ENCODE results near the gene SIGLEC10.
A peak's percentile ranks its signal among the peaks of the same experiment; 100 is the strongest.

The SIGLEC10 gene

DNA sequence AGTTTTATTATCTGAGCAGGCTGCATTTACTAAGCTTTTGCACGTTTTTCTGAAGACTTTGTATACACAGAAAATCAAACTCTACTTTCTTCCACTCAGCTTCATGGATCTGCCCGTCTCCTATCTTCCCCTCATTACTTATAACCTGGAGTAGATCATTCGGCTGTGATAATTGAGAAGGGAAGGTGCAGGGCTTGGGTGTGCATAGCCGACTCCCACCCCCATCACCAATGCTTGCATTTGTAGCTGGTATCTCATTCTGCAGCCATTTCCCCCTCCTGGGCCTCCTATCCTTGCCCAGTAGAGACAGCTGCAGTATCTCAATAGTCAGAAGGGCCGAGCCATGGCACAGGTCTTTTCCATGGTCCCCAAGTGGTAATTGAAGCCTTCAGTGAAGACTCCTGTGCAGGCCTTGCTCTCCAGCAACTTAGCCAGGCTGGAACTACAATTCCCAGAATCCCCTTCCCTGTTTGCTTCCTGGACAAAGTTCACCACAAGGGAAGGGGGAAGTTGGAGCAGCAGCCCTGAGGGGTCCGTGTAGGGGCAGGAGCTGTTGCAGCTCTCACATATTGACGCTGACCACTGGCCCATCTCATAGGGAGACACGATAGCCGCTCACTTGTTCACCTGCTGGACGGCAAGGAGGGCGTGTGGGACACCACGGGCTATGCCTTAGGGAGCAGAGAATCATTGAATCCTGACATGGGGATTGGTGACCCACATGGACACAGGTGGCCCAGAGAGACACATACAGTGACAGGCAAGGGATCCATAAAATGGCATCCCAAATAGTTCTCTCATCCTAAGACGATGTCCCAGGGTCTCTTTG lies 42.9 kb upstream of the SIGLEC10 start:
- peak overlapping the region in 1 of 2 donors; percentile 5 for H3K4me3 ChIP-seq (replicated peaks in 1 of 2; ENCODE audit: low read depth in 2 of 2, low read length in 2 of 2)
- peak in 1 of 2 donors; percentile 16 for DNase-seq (ENCODE audit: low read depth in 2 of 2)

DNA sequence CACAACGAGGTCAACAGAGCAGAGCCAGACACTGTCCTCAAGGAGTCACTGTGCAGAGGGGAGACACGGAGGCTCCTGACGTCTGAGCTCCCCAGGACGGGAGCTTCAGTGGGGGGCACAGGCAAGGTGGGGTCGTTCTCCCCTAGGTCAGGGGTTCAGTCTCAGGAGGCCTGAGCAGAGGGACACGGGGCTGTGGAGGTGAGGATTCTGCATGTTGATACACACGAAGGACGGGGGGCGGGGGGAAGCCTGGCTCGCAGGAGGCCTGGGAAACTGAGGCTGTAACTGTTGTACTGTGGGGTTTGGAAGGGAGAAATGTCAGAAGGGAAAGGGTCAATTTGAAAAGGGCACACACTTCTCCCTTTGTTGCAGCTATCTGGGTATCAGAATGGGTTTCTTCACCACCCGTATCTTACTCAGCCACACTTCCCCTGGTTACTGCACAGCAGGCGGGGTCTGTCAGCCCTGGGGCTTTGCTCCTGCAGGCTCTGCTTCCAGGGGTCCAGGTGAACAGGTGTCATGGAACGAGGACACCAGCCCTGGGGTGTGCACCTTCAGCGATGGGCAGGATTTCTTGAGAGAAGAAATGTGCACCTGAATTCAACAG lies 41.6 kb upstream of the SIGLEC10 start:
- TF ChIP-seq, protein P1, sequence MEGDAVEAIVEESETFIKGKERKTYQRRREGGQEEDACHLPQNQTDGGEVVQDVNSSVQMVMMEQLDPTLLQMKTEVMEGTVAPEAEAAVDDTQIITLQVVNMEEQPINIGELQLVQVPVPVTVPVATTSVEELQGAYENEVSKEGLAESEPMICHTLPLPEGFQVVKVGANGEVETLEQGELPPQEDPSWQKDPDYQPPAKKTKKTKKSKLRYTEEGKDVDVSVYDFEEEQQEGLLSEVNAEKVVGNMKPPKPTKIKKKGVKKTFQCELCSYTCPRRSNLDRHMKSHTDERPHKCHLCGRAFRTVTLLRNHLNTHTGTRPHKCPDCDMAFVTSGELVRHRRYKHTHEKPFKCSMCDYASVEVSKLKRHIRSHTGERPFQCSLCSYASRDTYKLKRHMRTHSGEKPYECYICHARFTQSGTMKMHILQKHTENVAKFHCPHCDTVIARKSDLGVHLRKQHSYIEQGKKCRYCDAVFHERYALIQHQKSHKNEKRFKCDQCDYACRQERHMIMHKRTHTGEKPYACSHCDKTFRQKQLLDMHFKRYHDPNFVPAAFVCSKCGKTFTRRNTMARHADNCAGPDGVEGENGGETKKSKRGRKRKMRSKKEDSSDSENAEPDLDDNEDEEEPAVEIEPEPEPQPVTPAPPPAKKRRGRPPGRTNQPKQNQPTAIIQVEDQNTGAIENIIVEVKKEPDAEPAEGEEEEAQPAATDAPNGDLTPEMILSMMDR (IDR thresholded peaks at IDR 0.05; ENCODE audit: low read depth, low read length), result no peak
- no peak for DNase-seq (ENCODE audit: low read depth in 2 of 2)
- H3K4me3 ChIP-seq (replicated peaks in 1 of 2; ENCODE audit: low read depth in 2 of 2, low read length in 2 of 2), result no peak overlapping the region

More for the DNA sequence above, 42.9 kb upstream of the SIGLEC10 start:
- TF ChIP-seq, protein P1 (IDR thresholded peaks at IDR 0.05; ENCODE audit: low read depth, low read length), result no peak

DNA sequence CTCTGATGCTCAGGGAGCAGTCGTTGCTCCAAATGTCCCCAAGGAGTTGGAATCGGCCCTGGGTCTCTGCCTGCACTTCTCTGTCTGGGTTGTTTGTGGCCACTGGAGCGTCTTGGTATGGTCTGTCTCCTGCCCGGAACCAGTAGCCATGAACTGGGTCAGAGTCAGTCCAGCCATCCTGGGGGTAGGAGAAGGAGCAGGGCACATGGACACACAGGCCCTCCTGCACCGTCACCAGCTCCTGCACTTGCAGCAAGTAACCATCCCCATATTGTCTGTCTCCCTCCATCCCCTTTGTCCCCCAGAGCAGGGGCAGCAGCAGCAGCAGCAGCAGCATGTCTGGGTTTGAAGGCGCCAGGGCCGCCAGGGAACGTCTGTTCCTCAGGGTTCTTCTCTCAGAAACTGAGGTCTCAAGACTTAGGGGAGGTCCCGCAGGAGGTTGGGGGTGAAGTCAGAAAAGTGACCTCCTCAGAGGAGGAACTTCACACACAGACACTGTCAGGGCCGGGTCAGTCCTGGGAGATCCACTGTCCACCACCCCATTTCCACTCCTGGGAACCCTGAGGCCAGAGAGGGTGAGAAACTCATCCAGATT lies 40.7 kb upstream of the SIGLEC10 start, which contains the start of gene SIGLEC8:
SIGLEC8 (minus strand) TSS at position 404 of the 595 bp plus-strand sequence; CDS start at position 337, 67 bp downstream.
- TF ChIP-seq, protein P1 (IDR thresholded peaks at IDR 0.05; ENCODE audit: low read depth, low read length), result no peak
- DNase-seq (ENCODE audit: low read depth in 2 of 2), result no peak
- no peak within 1 kb of the TSS for H3K4me3 ChIP-seq (replicated peaks in 1 of 2; ENCODE audit: low read depth in 2 of 2, low read length in 2 of 2)

DNA sequence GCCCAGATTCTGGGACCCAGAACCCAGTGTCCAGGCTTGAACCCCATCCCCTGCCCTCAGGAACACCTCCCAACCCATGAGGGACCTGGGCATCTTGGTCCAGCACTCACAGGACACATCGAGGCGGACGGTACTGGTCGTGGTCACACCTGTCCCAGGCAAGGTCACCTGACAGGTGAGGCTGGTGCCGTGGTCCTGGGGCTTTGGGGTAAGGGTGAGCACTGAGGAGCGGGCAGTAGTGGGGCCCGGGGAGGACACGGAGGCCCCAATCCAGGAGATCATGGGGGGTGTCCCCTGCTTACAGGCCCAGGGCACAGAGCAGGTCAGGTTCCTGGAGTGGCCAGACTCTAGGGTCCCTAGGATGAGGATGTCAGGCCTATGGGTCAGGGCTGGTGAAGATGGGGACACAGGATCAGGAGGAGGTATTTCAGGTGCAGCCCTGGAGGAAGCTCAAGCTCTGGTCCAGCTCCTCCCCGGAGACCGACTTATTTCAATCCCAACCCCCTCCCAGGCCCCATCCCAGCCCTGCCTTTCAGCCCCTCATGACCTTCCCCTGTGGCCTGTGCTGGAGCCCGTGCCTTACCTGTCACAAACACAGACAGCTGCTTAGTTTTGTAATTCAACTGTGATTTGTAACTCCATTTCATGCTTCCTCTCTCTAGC lies 40.0 kb upstream of the SIGLEC10 start:
- TF ChIP-seq, protein P1 (IDR thresholded peaks at IDR 0.05; ENCODE audit: low read depth, low read length), result no peak
- no peak overlapping the region for H3K4me3 ChIP-seq (replicated peaks in 1 of 2; ENCODE audit: low read depth in 2 of 2, low read length in 2 of 2)
- DNase-seq (ENCODE audit: low read depth in 2 of 2), result no peak

DNA sequence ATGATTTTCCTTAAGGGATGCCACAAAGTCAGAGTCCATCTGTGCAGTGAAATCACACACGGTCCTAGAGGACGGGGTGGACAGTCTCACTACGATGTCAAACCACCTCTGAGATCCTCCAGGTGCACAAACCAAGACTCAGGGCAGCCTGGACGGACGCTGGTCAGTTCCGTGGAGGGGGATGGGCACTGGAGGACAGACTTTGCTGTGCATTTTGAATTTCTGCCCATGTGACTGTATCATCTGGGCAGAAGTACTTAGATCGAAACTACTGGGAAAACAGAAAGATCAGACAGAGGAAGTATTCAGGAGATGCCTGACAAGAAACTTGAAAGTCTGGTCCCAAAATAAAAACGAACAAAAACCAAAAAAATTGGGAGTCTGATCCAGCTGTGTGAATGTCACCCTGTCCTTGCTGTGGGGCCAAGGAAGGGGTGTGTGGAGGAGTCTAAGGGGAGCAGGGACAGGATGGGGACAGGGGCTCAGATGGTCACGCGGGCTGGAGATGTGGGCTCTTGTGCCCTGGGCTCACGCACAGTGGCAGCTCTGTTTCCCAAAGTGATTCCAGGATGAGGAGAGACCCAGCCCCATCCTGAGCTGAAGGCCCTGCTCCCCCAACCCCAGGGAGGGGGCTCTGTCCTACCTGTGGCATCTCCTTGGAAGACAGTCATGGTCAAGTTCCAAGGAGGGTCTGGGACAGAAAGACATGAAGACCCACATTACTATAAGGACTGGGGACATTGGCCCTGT lies 39.3 kb upstream of the SIGLEC10 start:
- no peak for DNase-seq (ENCODE audit: low read depth in 2 of 2)
- TF ChIP-seq, protein P1 (IDR thresholded peaks at IDR 0.05; ENCODE audit: low read depth, low read length), result no peak
- H3K4me3 ChIP-seq (replicated peaks in 1 of 2; ENCODE audit: low read depth in 2 of 2, low read length in 2 of 2), result no peak overlapping the region
